ENCODE data around the gene POU2F3.

Gene POU2F3

GRCh38 chr11:120210626-120211521 is 29.1 kb upstream of the POU2F3 start, which contains the start of gene OAF:
Gene OAF (plus strand): TSS chr11:120211032. CDS start chr11:120211280, 248 bp downstream.
- peak; percentile 37 for DNase-seq (ENCODE audit: low read depth)

- no peak for DNase-seq (ENCODE audit: low read depth)
Measured at GRCh38 chr11:120211522-120212258, 28.2 kb upstream of the POU2F3 start.

DNA sequence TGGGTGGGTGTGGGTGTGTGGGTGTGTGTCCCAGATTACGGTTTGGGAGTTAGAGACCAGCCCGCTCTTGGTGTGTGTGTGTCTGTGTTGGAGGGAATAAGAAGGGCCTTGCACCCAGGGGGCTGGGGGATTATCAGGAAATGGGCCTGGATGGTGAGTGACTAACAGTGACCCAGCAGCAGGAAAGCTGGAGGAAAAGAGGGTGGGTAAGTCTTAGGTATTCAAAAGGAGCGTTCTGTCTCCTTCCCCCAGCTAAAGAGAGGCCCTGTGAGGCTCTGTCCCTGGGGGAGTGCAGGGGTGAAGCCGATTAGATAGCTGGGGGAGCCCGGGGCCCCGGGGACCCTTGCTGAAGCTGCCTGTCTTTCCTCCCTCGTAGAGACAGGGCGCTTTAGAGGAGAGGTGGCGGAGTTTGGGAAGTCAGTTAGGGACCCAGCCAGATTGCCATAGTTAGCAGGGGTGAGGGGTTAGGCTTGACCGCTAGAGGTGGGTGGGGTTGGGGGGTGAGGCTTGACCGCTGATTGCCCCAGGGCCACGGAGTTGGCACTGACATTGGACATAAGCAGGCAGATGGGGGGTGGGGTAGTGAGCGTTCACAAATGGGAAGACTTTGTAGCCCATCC is 27.6 kb upstream of the POU2F3 start:
- no peak for DNase-seq (ENCODE audit: low read depth)

DNA sequence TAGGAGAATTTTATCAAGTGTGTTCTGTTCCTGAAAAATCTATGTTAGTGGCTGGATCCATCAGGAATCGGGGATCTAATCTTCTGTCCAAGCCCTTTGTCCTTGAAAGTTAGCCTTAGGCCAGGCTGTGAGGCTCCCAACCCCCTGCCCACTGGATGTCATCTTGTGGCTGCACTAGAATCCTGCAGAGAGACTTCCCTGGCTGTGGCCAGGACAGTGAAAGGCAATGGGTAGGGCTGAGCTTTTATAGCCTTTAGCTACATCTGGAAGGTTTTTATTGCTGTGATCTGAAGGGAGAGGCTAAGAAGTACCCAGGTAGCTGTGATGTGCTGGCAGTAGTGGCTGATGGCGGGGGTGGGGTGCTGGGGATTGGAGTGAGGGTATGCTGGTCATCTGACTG is 27.0 kb upstream of the POU2F3 start:
- DNase-seq (ENCODE audit: low read depth): no peak

DNA sequence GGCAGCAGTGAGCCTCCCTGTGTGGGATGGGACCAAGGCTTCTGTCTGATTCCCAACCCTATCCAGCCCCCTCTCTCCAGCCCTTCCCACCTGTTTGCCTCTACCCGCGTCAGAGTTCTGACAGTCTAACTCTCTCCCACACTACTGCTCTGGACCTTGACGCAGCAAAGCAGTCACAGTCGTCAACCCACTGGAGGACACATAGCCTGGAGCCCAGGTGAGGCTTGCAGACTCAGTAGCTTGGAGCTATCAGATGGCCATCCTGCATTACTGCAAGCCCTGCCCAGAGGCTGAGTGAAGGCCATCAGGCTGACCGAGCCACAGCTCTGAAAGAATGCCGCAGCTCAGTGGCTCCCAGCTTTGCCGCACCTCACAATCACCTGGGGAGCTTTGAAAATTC is 25.4 kb upstream of the POU2F3 start:
- no peak for DNase-seq (ENCODE audit: low read depth)

- no peak for DNase-seq (ENCODE audit: low read depth)
Measured at GRCh38 chr11:120215634-120216033, 24.3 kb upstream of the POU2F3 start.

GRCh38 chr11:120216426-120217102 is 23.4 kb upstream of the POU2F3 start:
- DNase-seq (ENCODE audit: low read depth): no peak

DNA sequence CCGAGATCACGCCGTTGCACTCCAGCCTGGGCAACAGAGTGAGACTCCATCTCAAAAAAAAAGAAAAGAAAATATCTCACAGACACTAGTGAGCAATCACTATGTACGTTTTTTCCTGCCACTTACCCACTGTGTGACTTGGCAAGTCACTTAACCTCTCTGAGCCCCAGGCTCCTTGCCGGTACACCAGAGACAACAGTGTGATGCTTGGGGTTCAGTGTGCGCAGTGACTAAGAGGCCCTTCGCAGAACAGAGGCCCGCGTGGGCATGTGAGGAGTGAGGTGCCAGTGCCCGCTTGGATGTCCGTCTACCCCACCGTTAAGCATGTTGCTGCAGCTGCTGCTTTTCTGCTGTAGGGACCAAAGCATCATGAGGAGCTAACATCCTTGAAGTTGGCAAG is 22.4 kb upstream of the POU2F3 start:
- no peak for DNase-seq (ENCODE audit: low read depth)

DNA sequence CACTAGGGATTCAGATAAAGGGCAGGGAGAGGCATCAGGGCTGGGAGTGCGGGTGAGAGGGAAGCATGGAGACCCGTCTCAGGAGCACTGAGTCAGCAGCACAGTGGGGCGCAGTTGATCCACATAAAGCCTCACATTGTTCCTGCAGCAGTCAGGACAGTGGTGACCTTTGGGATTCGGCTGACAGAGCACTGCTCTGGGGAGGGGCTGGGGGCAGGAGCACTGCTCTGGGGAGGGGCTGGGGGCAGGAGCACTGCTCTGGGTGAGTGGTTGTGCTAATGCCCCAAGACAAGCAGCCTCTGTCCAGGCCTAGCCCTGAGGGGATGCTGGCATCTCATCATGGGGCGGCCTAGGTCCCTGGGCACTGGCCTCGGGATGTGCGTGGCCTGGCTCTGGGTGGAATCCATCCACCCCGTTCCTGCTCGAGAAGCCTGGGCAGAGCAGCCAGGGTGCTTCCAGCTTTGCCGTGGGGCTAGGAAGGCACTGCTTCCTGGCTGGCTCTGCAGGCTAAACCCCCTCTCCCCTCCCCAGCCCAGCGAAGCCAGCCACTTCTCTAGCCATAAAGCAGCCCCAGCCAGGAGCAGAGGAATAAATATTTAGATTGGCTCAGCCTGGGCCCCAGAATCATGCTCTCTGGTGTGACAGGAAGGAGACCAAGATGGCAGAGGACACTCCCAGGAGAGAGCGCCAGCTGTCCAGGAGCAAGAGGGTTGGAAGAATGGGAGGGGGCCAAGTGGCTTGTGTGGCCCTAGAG is 21.8 kb upstream of the POU2F3 start:
- DNase-seq (ENCODE audit: low read depth): no peak

DNA sequence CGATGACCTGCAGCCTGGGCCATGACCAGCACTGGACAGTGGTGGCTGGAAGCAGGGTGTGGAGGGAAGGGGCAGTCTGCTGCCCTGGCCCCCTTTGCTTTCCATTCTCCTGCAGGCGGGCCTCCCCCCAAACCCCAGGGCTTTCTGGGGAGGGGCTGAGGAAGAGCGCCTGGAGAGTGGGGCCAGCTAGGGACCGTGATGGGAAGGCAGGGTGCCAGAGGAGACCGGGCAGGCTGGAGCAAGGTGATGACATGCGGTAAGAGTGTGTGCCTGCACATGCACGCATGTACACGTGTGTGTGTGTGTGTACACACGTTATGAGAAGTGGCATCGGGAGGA is 21.3 kb upstream of the POU2F3 start:
- no peak for DNase-seq (ENCODE audit: low read depth)

- DNase-seq (ENCODE audit: low read depth): no peak
Measured at GRCh38 chr11:120219232-120219937, 20.6 kb upstream of the POU2F3 start.

DNA sequence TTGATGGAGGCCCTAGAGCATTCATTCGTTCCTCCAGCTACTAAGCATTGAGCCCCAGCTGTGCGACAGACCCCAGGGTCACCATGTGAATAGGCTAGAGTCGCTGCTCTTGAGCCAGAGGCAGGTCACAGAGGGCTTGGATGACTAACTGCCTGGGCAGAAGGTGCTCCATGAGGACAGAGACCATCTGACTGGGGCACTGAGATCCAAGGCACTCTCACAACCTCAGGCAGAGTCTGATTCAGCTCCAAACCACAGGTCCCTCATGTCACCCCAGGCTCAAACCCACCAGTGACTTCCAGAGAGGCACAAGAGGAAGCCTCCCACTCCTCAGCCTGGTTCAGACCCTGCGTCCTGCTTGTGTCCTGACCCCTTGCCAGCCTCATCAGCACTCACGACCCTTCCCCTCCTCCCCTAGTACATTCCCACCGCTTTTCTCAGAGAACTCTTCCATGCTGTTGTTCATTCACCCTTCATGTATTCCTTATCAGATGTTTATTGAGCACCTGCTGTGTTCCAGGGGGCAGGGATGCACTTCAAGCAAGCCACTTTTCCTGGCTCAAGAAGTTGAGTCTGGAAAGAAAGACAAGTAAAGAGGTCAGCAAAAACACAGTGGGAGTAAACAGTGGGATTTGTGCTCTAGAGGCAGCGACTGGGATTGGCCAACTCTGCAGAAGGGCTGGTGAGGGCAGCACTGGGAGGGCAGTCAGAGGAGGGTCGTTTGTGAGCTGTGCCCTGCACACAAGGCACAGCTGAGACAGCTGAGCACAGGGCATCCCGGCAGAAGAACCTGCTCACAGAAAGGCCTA is 19.8 kb upstream of the POU2F3 start:
- no peak for DNase-seq (ENCODE audit: low read depth)

DNA sequence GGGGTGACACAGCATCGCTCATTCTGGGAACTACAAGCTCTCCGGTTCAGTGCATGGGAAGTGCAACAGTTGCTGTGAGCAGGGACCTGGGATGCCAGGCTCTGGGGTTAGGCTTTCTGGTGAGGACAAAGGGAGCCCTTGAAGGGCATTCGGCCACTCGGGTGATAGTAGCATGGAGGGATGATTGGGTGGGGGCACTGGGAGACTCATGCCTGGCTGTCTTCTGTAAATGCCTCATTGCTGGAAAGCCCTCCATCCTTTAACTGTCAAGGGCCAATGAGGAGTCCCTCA is 19.2 kb upstream of the POU2F3 start:
- DNase-seq (ENCODE audit: low read depth): no peak

- DNase-seq (ENCODE audit: low read depth): no peak
Measured at GRCh38 chr11:120221115-120221752, 18.7 kb upstream of the POU2F3 start.

GRCh38 chr11:120222916-120223315 is 17.0 kb upstream of the POU2F3 start:
- DNase-seq (ENCODE audit: low read depth): no peak

DNA sequence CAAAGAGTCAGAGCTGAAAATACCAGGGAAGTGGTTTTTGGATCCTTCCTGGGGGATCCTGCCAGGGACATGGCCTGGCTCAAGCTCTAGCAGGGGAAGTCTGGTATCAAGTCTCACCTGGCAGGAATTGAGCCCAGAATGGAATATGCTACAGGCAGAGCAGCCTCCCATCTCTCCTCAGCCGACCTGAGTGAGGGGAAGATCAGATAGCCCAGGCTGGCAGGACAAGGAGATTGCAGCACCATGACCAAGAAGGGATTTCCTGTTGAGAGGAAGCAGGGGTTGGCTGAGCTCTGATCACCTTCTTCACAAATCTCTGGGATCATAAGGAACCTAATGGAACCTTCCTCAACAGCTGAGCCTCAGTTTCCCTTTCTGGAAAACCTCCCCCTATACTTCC is 16.1 kb upstream of the POU2F3 start:
- no peak for DNase-seq (ENCODE audit: low read depth)

DNA sequence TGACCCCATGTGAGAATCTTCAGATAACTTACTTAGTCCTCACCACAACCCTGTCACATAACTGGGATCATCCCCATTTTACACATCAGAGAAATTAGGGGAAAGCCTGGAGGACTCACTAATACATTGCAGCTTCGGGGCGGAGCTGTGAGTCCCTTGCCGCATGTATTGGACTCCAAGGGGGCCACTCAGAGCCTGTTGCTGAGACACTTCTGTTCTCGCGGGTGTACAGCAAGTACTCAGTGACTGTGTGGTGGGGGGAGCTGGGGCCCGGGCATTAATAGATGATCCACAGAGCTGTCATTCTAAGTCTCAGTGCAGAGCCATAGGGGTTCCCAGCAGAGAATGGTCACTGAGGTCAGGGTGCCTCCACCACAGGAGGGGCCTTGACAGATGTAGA is 15.6 kb upstream of the POU2F3 start:
- DNase-seq (ENCODE audit: low read depth): no peak

DNA sequence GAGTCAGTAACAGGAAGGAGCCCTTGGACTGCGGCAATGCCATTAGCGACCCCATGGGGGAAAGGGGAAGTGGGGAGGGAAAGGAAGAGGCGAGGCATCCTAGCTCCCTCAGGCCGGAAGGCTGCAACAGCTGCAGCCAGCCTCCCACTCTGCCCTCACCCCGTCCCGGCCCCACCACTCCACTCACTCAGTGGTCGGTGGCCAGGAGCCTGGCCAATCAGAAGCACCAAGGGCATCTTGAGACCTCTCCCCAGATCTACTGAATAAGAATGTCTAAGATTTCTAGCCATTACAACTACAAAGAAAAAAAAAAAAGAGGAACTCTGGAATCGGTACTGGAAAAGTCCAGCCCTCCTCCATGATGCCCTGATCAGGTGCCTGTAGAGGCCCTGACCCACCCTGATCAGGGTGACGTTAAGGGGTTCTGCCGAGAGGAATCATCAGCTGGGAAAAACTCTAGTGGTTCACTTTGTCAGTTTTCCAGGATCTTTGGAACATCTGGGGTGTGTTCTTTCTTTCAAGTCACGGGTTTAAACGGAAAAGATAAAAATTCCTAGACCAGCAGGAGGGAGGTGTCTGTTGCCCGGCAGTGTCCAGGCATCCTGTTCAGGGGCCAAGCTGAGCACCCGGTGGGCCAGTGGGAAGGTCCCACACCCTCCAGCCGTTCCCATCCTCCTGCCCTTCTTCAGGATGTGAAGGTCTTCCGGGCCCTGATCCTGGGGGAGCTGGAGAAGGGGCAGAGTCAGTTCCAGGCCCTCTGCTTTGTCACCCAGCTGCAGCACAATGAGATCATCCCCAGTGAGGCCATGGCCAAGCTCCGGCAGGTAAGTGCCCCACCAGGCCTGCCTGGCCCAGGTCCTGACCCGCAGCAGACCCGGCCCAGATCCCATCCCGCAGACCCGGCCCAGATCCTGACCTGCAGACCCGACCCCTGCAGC is 14.7 kb upstream of the POU2F3 start:
- DNase-seq (ENCODE audit: low read depth): no peak

GRCh38 chr11:120226242-120226641 is 13.7 kb upstream of the POU2F3 start:
- DNase-seq (ENCODE audit: low read depth): no peak
